ENCODE results near the gene TSSC4. TPM values are rescaled to one million over a fixed set of nuclear protein-coding genes. Genes with fewer than 3 reads are reported as not detected.
A peak's percentile ranks its signal among the peaks of the same experiment; 100 is the strongest.

TSSC4 gene
- total RNA-seq, 2 experiments from 2014 or later, result 48.4 to 52.1 TPM

GRCh38 chr11:2435288-2436012 is 34.9 kb downstream of the TSSC4 start:
- Mint-ChIP-seq H3K27me3 (peaks cover 9% of the 10 kb centered on the region), H3K36me3 (no peaks in the 10 kb centered on the region), H3K4me1 (peaks cover under 1% of the 10 kb centered on the region)

GRCh38 chr11:2436013-2436520 is 35.5 kb downstream of the TSSC4 start:
- ATAC-seq, result no peak
- Mint-ChIP-seq H3K27ac (no peak overlapping the region), H3K27me3 (peaks cover 9% of the 10 kb centered on the region), H3K36me3 (no peaks in the 10 kb centered on the region), H3K9me3 (ENCODE audit: low read depth) (no peaks in the 10 kb centered on the region), H3K4me3 (no peak overlapping the region), H3K4me1 (peaks cover 4% of the 10 kb centered on the region)
- CTCF ChIA-PET, result interaction anchor here (2.3 to 2.7 kb wide), 2 partner anchors 16 to 97 kb away, joined by 6 to 11 read pairs; no protein-coding TSS in a partner anchor
- DNase-seq, result no peak

More at GRCh38 chr11:2435288-2436012, 34.9 kb downstream of the TSSC4 start:
- no peak for ATAC-seq
- H3K4me3 Mint-ChIP-seq, result no peak overlapping the region
- CTCF ChIA-PET, result interaction anchor here (2.7 kb wide), 1 partner anchor 97 kb away, joined by 11 read pairs; no protein-coding TSS in a partner anchor
- H3K9me3 Mint-ChIP-seq (ENCODE audit: low read depth), result no peaks in the 10 kb centered on the region
- no peak overlapping the region for H3K27ac Mint-ChIP-seq
- no peak for DNase-seq

DNA sequence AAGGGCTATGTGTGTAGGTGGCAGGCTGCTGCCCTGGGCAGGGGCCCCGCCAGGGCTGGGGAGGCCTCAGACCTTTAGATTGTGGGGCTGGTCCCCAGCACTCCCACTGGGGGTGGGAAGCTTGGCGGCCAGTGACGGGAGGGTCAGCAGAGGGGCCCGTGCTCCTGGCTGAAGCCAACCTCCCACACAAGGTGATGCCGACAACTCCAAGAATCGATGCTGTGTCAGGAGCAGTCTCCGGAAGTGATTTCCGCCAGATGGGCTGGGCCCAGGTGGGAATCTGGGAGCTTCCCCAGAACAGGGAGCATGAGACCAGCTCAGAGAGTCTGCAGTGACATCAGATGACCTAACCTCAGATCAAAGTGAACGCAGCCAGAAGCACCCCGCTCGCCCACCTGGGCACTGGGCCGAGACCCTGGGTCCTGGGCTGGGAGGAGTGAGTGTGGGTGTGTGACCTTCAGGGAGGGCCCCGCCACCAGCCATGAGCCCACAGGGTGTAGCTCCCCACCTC is 36.0 kb downstream of the TSSC4 start:
- Mint-ChIP-seq H3K27me3 (peaks cover 9% of the 10 kb centered on the region), H3K9me3 (ENCODE audit: low read depth) (no peaks in the 10 kb centered on the region)
- no peak for ATAC-seq

GRCh38 chr11:2437516-2437915 is 37.0 kb downstream of the TSSC4 start:
- ATAC-seq (no peak), DNase-seq (no peak)
- Mint-ChIP-seq H3K36me3 (no peaks in the 10 kb centered on the region), H3K27ac (no peak overlapping the region), H3K9me3 (ENCODE audit: low read depth) (no peaks in the 10 kb centered on the region), H3K4me1 (peaks cover 5% of the 10 kb centered on the region), H3K27me3 (peaks cover 17% of the 10 kb centered on the region), H3K4me3 (no peak overlapping the region)
- CTCF ChIA-PET, result interaction anchor here (2.3 to 2.7 kb wide), 2 partner anchors 17 to 95 kb away, joined by 6 to 11 read pairs; no protein-coding TSS in a partner anchor

More for the DNA sequence above, 36.0 kb downstream of the TSSC4 start:
- Mint-ChIP-seq H3K4me3 (no peak overlapping the region), H3K4me1 (peaks cover 4% of the 10 kb centered on the region), H3K27ac (no peak overlapping the region), H3K36me3 (no peaks in the 10 kb centered on the region)
- no peak for DNase-seq
- CTCF ChIA-PET, result interaction anchor here (2.3 to 2.7 kb wide), 2 partner anchors 16 to 96 kb away, joined by 6 to 11 read pairs; no protein-coding TSS in a partner anchor

DNA sequence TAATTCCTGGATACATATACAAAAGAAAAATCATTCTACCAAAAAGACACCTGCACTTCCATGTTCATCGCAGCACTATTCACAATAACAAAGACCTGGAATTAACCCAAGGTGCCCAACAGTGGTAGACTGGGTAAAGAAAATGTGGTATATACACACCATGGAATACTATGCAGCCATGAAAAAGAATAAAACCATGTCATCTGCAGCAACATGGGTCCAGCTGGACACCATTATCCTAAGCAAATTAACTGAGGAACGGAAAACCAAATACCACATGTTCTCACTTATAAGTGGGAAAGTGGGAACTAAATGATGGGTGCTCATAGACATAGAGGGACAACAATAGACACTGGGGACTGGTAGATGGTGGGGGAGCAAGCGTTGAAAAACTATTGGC is 39.3 kb downstream of the TSSC4 start:
- ATAC-seq, result no peak
- no peak for DNase-seq
- CTCF ChIA-PET, result interaction anchor here (1.0 to 1.4 kb wide), 3 partner anchors 20 to 452 kb away, joined by 3 to 4 read pairs (median 3); no protein-coding TSS in a partner anchor
- H3K4me1 Mint-ChIP-seq, result peaks cover 13% of the 10 kb centered on the region
- H3K4me3 Mint-ChIP-seq, result no peak overlapping the region
- no peaks in the 10 kb centered on the region for H3K36me3 Mint-ChIP-seq
- H3K27ac Mint-ChIP-seq, result no peak overlapping the region
- H3K27me3 Mint-ChIP-seq, result peaks cover 29% of the 10 kb centered on the region
- no peaks in the 10 kb centered on the region for H3K9me3 Mint-ChIP-seq (ENCODE audit: low read depth)

- H3K4me3 Mint-ChIP-seq, result no peak overlapping the region
- no peak for DNase-seq
- H3K9me3 Mint-ChIP-seq (ENCODE audit: low read depth), result no peaks in the 10 kb centered on the region
- CTCF ChIA-PET, result interaction anchor here (1.1 to 1.4 kb wide), 3 partner anchors 21 to 451 kb away, joined by 3 to 4 read pairs (median 3); no protein-coding TSS in a partner anchor
- H3K27ac Mint-ChIP-seq, result no peak overlapping the region
- H3K4me1 Mint-ChIP-seq, result peaks cover 16% of the 10 kb centered on the region
- H3K36me3 Mint-ChIP-seq, result no peaks in the 10 kb centered on the region
- no peak for ATAC-seq
- peaks cover 32% of the 10 kb centered on the region for H3K27me3 Mint-ChIP-seq
These were observed 40.1 kb downstream of the TSSC4 start for GRCh38 chr11:2440646-2441045.

DNA sequence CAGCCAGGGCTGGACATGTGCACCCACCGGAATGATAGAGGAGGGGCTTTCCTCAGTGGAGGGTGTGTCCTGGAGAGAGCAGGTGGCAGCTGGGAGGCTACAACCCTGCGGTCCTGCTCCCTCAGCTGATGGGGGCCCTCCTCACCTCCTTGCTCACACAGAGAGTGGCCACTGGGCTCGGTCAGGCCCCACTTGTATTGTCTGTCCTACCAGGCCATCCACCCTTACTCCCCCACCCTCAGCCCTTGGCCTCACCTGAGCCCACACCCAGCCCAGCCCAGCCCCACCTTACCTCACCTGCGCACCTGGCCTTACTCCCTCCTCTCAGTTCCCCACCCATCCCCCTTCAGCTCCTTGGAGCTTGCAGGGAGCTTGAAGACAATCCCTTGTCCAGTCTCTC is 40.6 kb downstream of the TSSC4 start:
- H3K9me3 Mint-ChIP-seq (ENCODE audit: low read depth), result no peaks in the 10 kb centered on the region
- H3K27me3 Mint-ChIP-seq, result peaks cover 32% of the 10 kb centered on the region
- peaks cover 16% of the 10 kb centered on the region for H3K4me1 Mint-ChIP-seq
- H3K36me3 Mint-ChIP-seq, result no peaks in the 10 kb centered on the region
- H3K4me3 Mint-ChIP-seq, result no peak overlapping the region
- CTCF ChIA-PET, result interaction anchor here (1.1 to 1.4 kb wide), 3 partner anchors 21 to 450 kb away, joined by 3 to 4 read pairs (median 3); no protein-coding TSS in a partner anchor
- ATAC-seq, result no peak
- DNase-seq, result no peak
- no peak overlapping the region for H3K27ac Mint-ChIP-seq

- peaks cover 29% of the 10 kb centered on the region for H3K4me1 Mint-ChIP-seq
- DNase-seq, result no peak
- H3K4me3 Mint-ChIP-seq, result no peak overlapping the region
- no peaks in the 10 kb centered on the region for H3K9me3 Mint-ChIP-seq (ENCODE audit: low read depth)
- H3K27ac Mint-ChIP-seq, result no peak overlapping the region
- CTCF ChIA-PET, result interaction anchor here (0.7 to 1.0 kb wide), 2 partner anchors 19 to 25 kb away, joined by 3 read pairs; no protein-coding TSS in a partner anchor
- peaks cover 32% of the 10 kb centered on the region for H3K27me3 Mint-ChIP-seq
- H3K36me3 Mint-ChIP-seq, result no peaks in the 10 kb centered on the region
- ATAC-seq, result no peak
These were observed 42.0 kb downstream of the TSSC4 start for GRCh38 chr11:2442589-2442988.

DNA sequence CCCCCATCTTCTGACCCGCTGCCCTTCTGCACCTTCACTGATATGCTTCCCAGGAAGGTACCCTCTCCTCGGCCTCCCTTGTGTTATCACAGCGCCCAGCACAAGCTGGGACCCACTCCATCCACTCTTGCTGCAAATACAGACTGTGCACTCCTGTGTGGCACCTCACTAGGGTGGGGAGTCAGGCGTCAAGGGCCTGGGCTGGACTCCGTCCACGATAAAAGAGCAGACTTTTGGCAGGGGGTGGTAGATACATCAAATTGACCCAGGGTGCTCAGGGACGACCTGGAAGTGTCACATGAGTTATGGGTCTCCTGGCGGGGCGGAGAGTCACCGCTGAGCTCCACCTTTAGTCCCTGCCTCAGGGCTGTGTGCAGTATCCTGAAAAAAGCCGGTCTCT is 42.9 kb downstream of the TSSC4 start:
- CTCF ChIA-PET, result interaction anchor here (0.6 to 1.4 kb wide), 5 partner anchors 16 to 487 kb away, joined by 3 to 8 read pairs (median 3); no protein-coding TSS in a partner anchor
- Mint-ChIP-seq H3K4me3 (no peak overlapping the region), H3K9me3 (ENCODE audit: low read depth) (no peaks in the 10 kb centered on the region), H3K27ac (no peak overlapping the region), H3K27me3 (peaks cover 32% of the 10 kb centered on the region), H3K4me1 (peaks cover 30% of the 10 kb centered on the region), H3K36me3 (no peaks in the 10 kb centered on the region)
- DNase-seq, result no peak
- ATAC-seq, result no peak

DNA sequence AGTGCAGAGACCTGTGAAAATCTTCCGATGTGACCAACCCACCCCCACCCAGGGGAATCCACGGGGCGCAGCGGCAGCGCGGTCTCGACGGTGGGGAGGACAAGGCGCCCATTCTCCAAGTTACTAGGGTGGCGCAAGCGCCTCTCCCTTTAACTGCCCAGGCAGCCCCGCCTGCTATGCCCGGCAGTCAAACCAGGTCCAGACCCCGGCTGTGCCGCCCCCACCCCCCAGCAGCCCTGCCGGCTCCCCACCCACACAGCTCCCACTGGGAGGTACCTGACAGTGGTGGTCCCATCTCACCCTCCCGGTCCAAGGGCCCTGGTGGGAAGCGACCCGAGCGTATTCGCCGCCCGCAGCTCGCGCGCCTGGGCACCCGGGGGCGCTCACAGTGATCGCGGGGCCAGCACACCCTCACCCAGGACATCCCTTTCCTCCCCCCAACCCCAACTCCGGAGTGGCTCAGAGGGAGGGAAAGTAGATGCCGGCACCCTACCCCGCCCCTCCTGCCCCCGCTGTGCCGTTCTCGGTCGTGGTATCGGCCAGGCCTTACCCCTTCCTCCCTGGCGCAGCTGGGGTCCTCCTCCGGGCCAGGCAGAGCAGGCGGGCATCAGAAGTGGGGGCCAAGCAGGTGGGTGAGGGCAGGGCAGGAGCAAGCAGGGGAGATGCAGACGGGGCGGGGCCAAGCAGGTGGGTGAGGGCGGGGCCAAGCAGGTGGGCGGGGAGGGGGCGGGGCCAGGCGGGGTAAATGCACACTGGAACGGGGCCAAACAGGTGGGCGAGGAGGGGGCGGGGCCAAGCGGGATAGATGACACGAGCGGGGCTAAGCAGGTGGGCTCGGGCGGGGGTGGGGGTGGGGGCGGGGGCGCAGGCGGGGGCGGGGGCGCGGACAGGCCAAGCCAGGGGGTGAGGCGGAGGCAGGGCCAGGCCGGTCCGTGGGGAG is 43.6 kb downstream of the TSSC4 start, which contains the start of gene TRPM5:
Gene TRPM5 (minus strand): TSS at position 634 of the 940 bp plus-strand sequence. CDS start 21,478 bp downstream, outside the sequence.
- Mint-ChIP-seq H3K27me3 (peaks cover 26% of the 10 kb centered on the region), H3K36me3 (no peaks in the 10 kb centered on the region), H3K9me3 (ENCODE audit: low read depth) (no peaks in the 10 kb centered on the region), H3K27ac (no peak within 1 kb of the TSS), H3K4me3 (peak within 1 kb of the TSS; percentile 74), H3K4me1 (peaks cover 30% of the 10 kb centered on the region)
- DNase-seq, result peak; percentile 69
- CTCF ChIA-PET, result interaction anchor here (0.6 to 1.4 kb wide), 6 partner anchors 16 to 792 kb away, joined by 3 to 8 read pairs (median 3); no protein-coding TSS in a partner anchor
- ATAC-seq, result peak; percentile 22

GRCh38 chr11:2444821-2445745 is 44.5 kb downstream of the TSSC4 start, which contains the start of gene KCNQ1:
TSS of gene KCNQ1 (plus strand) at chr11:2445008. CDS start at chr11:2445099, 91 bp downstream.
- Mint-ChIP-seq H3K9me3 (ENCODE audit: low read depth) (no peaks in the 10 kb centered on the region), H3K36me3 (no peaks in the 10 kb centered on the region), H3K27me3 (peaks cover 23% of the 10 kb centered on the region), H3K27ac (no peak within 1 kb of the TSS), H3K4me3 (peak within 1 kb of the TSS; percentile 74), H3K4me1 (peaks cover 30% of the 10 kb centered on the region)
- ATAC-seq (peak; percentile 79), DNase-seq (peak; percentile 57)
- CTCF ChIA-PET, result interaction anchor here (1.1 to 2.8 kb wide), 5 partner anchors 23 to 793 kb away, joined by 3 to 15 read pairs (median 4); no protein-coding TSS in a partner anchor
